Measurements from ENCODE around the gene JDP2.

GRCh38 chr14:75438486-75439080, 10.8 kb downstream of the JDP2 start:
- no peak for TF ChIP-seq STAT6 (CRISPR knock-in tag; conservative IDR thresholded peaks at IDR 0.05; ENCODE audit: low read depth)
- TF ChIP-seq HMGXB4 (CRISPR knock-in tag; IDR thresholded peaks at IDR 0.05) = no peak
- TF ChIP-seq CTCF (IDR thresholded peaks at IDR 0.05) = no peak
